Neuronal stem cell (in vitro differentiated cells): ENCODE results near the gene ARTN.

ENCODE experiments used
- DNase-seq: peaks from one replicate; pipeline ENCODE4 v3.0.0-alpha.2; 2013; ENCODE audit warnings: low spot score
- H2AFZ ChIP-seq: one replicate; pipeline ENCODE4 v1.6.1; 2013; ENCODE audit warnings: mild to moderate bottlenecking, low read length, inconsistent platforms
- H2AK5ac ChIP-seq: 2 replicates; pipeline ENCODE4 v1.6.1; 2013; ENCODE audit warnings: low read depth, mild to moderate bottlenecking, inconsistent platforms, low read length, moderate library complexity, mixed read lengths
- H2BK120ac ChIP-seq: 2 replicates; pipeline ENCODE4 v1.6.1; 2013; ENCODE audit warnings: low read depth, mild to moderate bottlenecking, inconsistent platforms, low read length, moderate library complexity, mixed read lengths
- H2BK12ac ChIP-seq: one replicate; pipeline ENCODE4 v1.6.1; 2013; ENCODE audit warnings: low read length, inconsistent platforms
- H2BK15ac ChIP-seq: 2 replicates; pipeline ENCODE4 v1.6.1; 2013; ENCODE audit warnings: mild to moderate bottlenecking, low read length, inconsistent platforms, mixed read lengths
- H2BK5ac ChIP-seq: one replicate; pipeline ENCODE4 v1.6.1; 2013; ENCODE audit warnings: inconsistent platforms, mild to moderate bottlenecking, low read length, moderate library complexity
- H3K14ac ChIP-seq: one replicate; pipeline ENCODE4 v1.6.1; 2013; ENCODE audit warnings: low read length, inconsistent platforms
- H3K18ac ChIP-seq: 2 replicates; pipeline ENCODE4 v1.6.1; 2013; ENCODE audit warnings: low read length, inconsistent platforms
- H3K23ac ChIP-seq: 2 replicates; pipeline ENCODE4 v1.6.1; 2013; ENCODE audit warnings: low read depth, mild to moderate bottlenecking, mixed read lengths, low read length, inconsistent platforms; ENCODE audit not compliant: poor library complexity
- H3K27ac ChIP-seq: replicated peaks from 3 replicates; pipeline ENCODE4 v1.5.1; 2013; ENCODE audit warnings: low read length, inconsistent platforms
- H3K27me3 ChIP-seq, 3 experiments: 2 replicates each; pipeline ENCODE4 v1.6.1; 2013; ENCODE audit warnings: low read length in 3 of 3, mild to moderate bottlenecking in 2 of 3, inconsistent platforms in 1 of 3, low read depth in 1 of 3, mixed read lengths in 1 of 3, moderate library complexity in 1 of 3; ENCODE audit not compliant: control insufficient read depth in 3 of 3, insufficient read depth in 3 of 3
- H3K36me3 ChIP-seq, 2 donors: replicated peaks in 1 of 2; 2 replicates each; pipeline ENCODE4 v1.6.1; 2013; ENCODE audit warnings: low read length in 2 of 2; ENCODE audit not compliant: control insufficient read depth in 2 of 2, insufficient read depth in 2 of 2
- H3K4ac ChIP-seq: 2 replicates; pipeline ENCODE4 v1.6.1; 2013; ENCODE audit warnings: inconsistent platforms, mild to moderate bottlenecking, low read length, moderate library complexity
- H3K4me1 ChIP-seq, 2 donors: 1 replicate in 1 of 2; 2 replicates in 1 of 2; pipeline ENCODE4 v1.6.1; 2013; ENCODE audit warnings: low read length in 2 of 2, low read depth in 1 of 2; ENCODE audit not compliant: control insufficient read depth in 2 of 2, insufficient read depth in 1 of 2
- H3K4me2 ChIP-seq: one replicate; pipeline ENCODE4 v1.6.1; 2013; ENCODE audit warnings: mild to moderate bottlenecking, low read length, inconsistent platforms; ENCODE audit not compliant: insufficient read depth, poor library complexity, severe bottlenecking
- H3K4me3 ChIP-seq, 2 donors: 2 replicates each; pipeline ENCODE4 v1.5.1; 2013; ENCODE audit warnings: low read length in 2 of 2, mild to moderate bottlenecking in 2 of 2, inconsistent platforms in 1 of 2, moderate library complexity in 1 of 2
- H3K79me1 ChIP-seq: one replicate; pipeline ENCODE4 v1.6.1; 2013; ENCODE audit warnings: low read depth, mild to moderate bottlenecking, inconsistent platforms, low read length, moderate library complexity
- H3K9ac ChIP-seq: one replicate; pipeline ENCODE4 v1.6.1; 2013; ENCODE audit warnings: mild to moderate bottlenecking, low read depth, low read length, inconsistent platforms; ENCODE audit not compliant: poor library complexity
- H3K9me3 ChIP-seq, 2 donors: replicated peaks in 1 of 2; 2 replicates each; pipeline versions ENCODE3 to v1.6.1; 2013; ENCODE audit warnings: low read length in 2 of 2, mild to moderate bottlenecking in 2 of 2, inconsistent platforms in 1 of 2, low read depth in 1 of 2, mixed read lengths in 1 of 2, moderate library complexity in 1 of 2; ENCODE audit not compliant: control insufficient read depth in 2 of 2, insufficient read depth in 1 of 2
- H4K8ac ChIP-seq: one replicate; pipeline ENCODE4 v1.6.1; 2013; ENCODE audit warnings: low read depth, mild to moderate bottlenecking, inconsistent platforms, low read length, moderate library complexity
- H4K91ac ChIP-seq: one replicate; pipeline ENCODE4 v1.6.1; 2013; ENCODE audit warnings: low read length, low read depth, mild to moderate bottlenecking, inconsistent platforms; ENCODE audit not compliant: poor library complexity
- WGBS, 2 donors: extraction: QIAGEN DNeasy Blood & Tissue Kit; methylation state at CpG; one replicate each; pipeline ENCODE4 v1.1.7; 2013; ENCODE audit warnings: missing lambda C conversion rate in 2 of 2, mixed read lengths in 1 of 2; ENCODE audit not compliant: insufficient read length in 2 of 2, insufficient replicate concordance in 1 of 2; ENCODE audit errors: extremely low coverage in 2 of 2; 5-methylcytosine and 5-hydroxymethylcytosine counted together

ARTN gene

GRCh38 chr1:43935711-43936427, 2.3 kb downstream of the ARTN start:
- Histone ChIP-seq H3K79me1 (peaks cover 1% of the 10 kb centered on the region), H2AFZ (peak overlapping the region; percentile 93), H3K4me3 (peak overlapping the region; percentile 30 to 80), H3K9me3 (no peaks in the 10 kb centered on the region), H3K27ac (no peak overlapping the region), H3K36me3 (no peaks in the 10 kb centered on the region), H3K27me3 (peaks cover 4 to 25% (median 14%) of the 10 kb centered on the region in 3 experiments), H3K4ac (no peak overlapping the region), H3K23ac (peak overlapping the region; percentile 92), H3K9ac (peak overlapping the region; percentile 74), H2BK120ac (no peak overlapping the region), H4K8ac (no peak overlapping the region), H3K4me1 (peaks cover 8 to 23% of the 10 kb centered on the region in 2 donors), H2BK15ac (peak overlapping the region; percentile 42), H2BK5ac (peak overlapping the region; percentile 49), H2AK5ac (peak overlapping the region; percentile 6), H3K4me2 (peak overlapping the region; percentile 90), H2BK12ac (peak overlapping the region; percentile 7), H3K18ac (peak overlapping the region; percentile 80), H3K14ac (no peak overlapping the region), H4K91ac (no peak overlapping the region)
- WGBS, 2 donors = no CpG with 5 or more reads among the region's 48 CpGs
- no peak for DNase-seq

GRCh38 chr1:43936431-43937151, 3.0 kb downstream of the ARTN start:
- DNase-seq = peak; percentile 38
- no peak overlapping the region for H4K91ac ChIP-seq

GRCh38 chr1:43937179-43937865, 3.7 kb downstream of the ARTN start:
- peaks cover 4 to 23% (median 14%) of the 10 kb centered on the region in 3 experiments for H3K27me3 ChIP-seq
- no peak overlapping the region for H2BK5ac ChIP-seq

More at GRCh38 chr1:43936431-43937151, 3.0 kb downstream of the ARTN start:
- Histone ChIP-seq H2BK120ac (no peak overlapping the region), H3K9me3 (no peaks in the 10 kb centered on the region), H3K36me3 (no peaks in the 10 kb centered on the region), H3K18ac (peak overlapping the region; percentile 93), H3K27ac (no peak overlapping the region), H3K4me3 (peak overlapping the region; percentile 30 to 80), H3K79me1 (peaks cover 1% of the 10 kb centered on the region), H3K23ac (peak overlapping the region; percentile 86), H2BK5ac (peak overlapping the region; percentile 32), H2BK12ac (no peak overlapping the region), H3K4ac (no peak overlapping the region), H3K9ac (peak overlapping the region; percentile 92), H4K8ac (no peak overlapping the region), H3K14ac (peak overlapping the region; percentile 49), H2AFZ (peak overlapping the region; percentile 93), H2AK5ac (peak overlapping the region; percentile 66), H3K4me2 (peak overlapping the region; percentile 90), H3K27me3 (peaks cover 4 to 25% (median 14%) of the 10 kb centered on the region in 3 experiments), H2BK15ac (peak overlapping the region; percentile 42), H3K4me1 (peaks cover 8 to 23% of the 10 kb centered on the region in 2 donors)
- WGBS, 2 donors = no CpG with 5 or more reads among the region's 56 CpGs

More at GRCh38 chr1:43937179-43937865, 3.7 kb downstream of the ARTN start:
- no peak overlapping the region for H3K27ac ChIP-seq
- peaks cover 1% of the 10 kb centered on the region for H3K79me1 ChIP-seq
- H3K4me2 ChIP-seq = no peak overlapping the region
- H4K91ac ChIP-seq = no peak overlapping the region
- H2BK15ac ChIP-seq = no peak overlapping the region
- no peak overlapping the region for H3K4ac ChIP-seq
- no peaks in the 10 kb centered on the region for H3K36me3 ChIP-seq
- H4K8ac ChIP-seq = no peak overlapping the region
- H2AK5ac ChIP-seq = peak overlapping the region; percentile 66
- H3K23ac ChIP-seq = no peak overlapping the region
- H2AFZ ChIP-seq = no peak overlapping the region
- H3K9me3 ChIP-seq = no peaks in the 10 kb centered on the region
- no CpG with 5 or more reads among the region's 8 CpGs for WGBS, 2 donors
- H3K14ac ChIP-seq = no peak overlapping the region
- H3K4me3 ChIP-seq = no peak overlapping the region
- DNase-seq = no peak
- H3K9ac ChIP-seq = no peak overlapping the region
- H2BK12ac ChIP-seq = peak overlapping the region; percentile 14
- no peak overlapping the region for H2BK120ac ChIP-seq
- peaks cover 8 to 23% of the 10 kb centered on the region in 2 donors for H3K4me1 ChIP-seq
- peak overlapping the region; percentile 49 for H3K18ac ChIP-seq
